Progenitor cell of endocrine pancreas (in vitro differentiated cells): ENCODE results near the gene POR. TPM values are rescaled to one million over a fixed set of nuclear protein-coding genes. Genes with fewer than 3 reads are reported as not detected.

ENCODE experiments used
- DNase-seq: peaks from one replicate; pipeline ENCODE4 v3.0.0; 2021; ENCODE audit warnings: low spot score; ENCODE audit not compliant: unreplicated experiment
- H3K27ac Mint-ChIP-seq: 2 replicates; pipeline ENCODE4 v1.8.0; 2021; ENCODE audit warnings: mild to moderate bottlenecking, moderate library complexity, mixed read lengths
- H3K27me3 Mint-ChIP-seq: 2 replicates; pipeline ENCODE4 v1.8.0; 2021; ENCODE audit warnings: mixed read lengths
- H3K36me3 Mint-ChIP-seq: 2 replicates; pipeline ENCODE4 v1.8.0; 2022; ENCODE audit warnings: mixed read lengths; ENCODE audit not compliant: insufficient read depth
- H3K4me1 Mint-ChIP-seq: 2 replicates; pipeline ENCODE4 v1.8.0; 2021; ENCODE audit warnings: low read depth, mixed read lengths
- H3K4me3 Mint-ChIP-seq: 2 replicates; pipeline ENCODE4 v1.8.0; 2021; ENCODE audit warnings: low read depth, mild to moderate bottlenecking, moderate library complexity, mixed read lengths
- H3K9me3 Mint-ChIP-seq: 2 replicates; pipeline ENCODE4 v1.8.0; 2021; ENCODE audit warnings: low read depth, mixed read lengths
- CTCF ChIP-seq: fragments of 200-600 bp; sonication (generic); IDR thresholded peaks from one replicate; pipeline ENCODE4 v1.5.0; 2021; ENCODE audit warnings: antibody characterized with exemption, mild to moderate bottlenecking; ENCODE audit not compliant: unreplicated experiment
- total RNA-seq: library from RNA; stranded (reverse); gene quantifications from 2 replicates; pipeline ENCODE4 v1.2.1, GENCODE V29; 2021

Gene POR
- total RNA-seq, 1 donor from 2014 or later: 87.2 TPM

- H3K36me3 Mint-ChIP-seq: peaks cover 12% of the 10 kb centered on the region
- no peak overlapping the region for H3K4me3 Mint-ChIP-seq
- H3K27ac Mint-ChIP-seq: no peak overlapping the region
- no peaks in the 10 kb centered on the region for H3K27me3 Mint-ChIP-seq
- DNase-seq: no peak
- TF ChIP-seq CTCF: no peak
- H3K9me3 Mint-ChIP-seq: no peaks in the 10 kb centered on the region
- H3K4me1 Mint-ChIP-seq: peaks cover 5% of the 10 kb centered on the region
Observed at GRCh38 chr7:75966190-75966961, 51.4 kb downstream of the POR start.

GRCh38 chr7:75967055-75967454 is 52.1 kb downstream of the POR start:
- no peaks in the 10 kb centered on the region for H3K27me3 Mint-ChIP-seq
- DNase-seq: no peak
- peaks cover 12% of the 10 kb centered on the region for H3K4me1 Mint-ChIP-seq
- no peak for TF ChIP-seq CTCF
- H3K27ac Mint-ChIP-seq: no peak overlapping the region
- no peaks in the 10 kb centered on the region for H3K9me3 Mint-ChIP-seq
- H3K36me3 Mint-ChIP-seq: peaks cover 9% of the 10 kb centered on the region
- no peak overlapping the region for H3K4me3 Mint-ChIP-seq

- Mint-ChIP-seq H3K36me3 (peaks cover 11% of the 10 kb centered on the region), H3K4me3 (no peak overlapping the region), H3K27me3 (no peaks in the 10 kb centered on the region), H3K4me1 (peaks cover 13% of the 10 kb centered on the region), H3K9me3 (no peaks in the 10 kb centered on the region), H3K27ac (no peak overlapping the region)
- TF ChIP-seq CTCF: no peak
- no peak for DNase-seq
Observed at GRCh38 chr7:75967487-75967997, 52.6 kb downstream of the POR start.

GRCh38 chr7:75968012-75968411 is 53.1 kb downstream of the POR start:
- H3K36me3 Mint-ChIP-seq: peaks cover 6% of the 10 kb centered on the region
- peaks cover 11% of the 10 kb centered on the region for H3K4me1 Mint-ChIP-seq
- no peak for DNase-seq
- no peaks in the 10 kb centered on the region for H3K9me3 Mint-ChIP-seq
- H3K27me3 Mint-ChIP-seq: no peaks in the 10 kb centered on the region
- no peak for TF ChIP-seq CTCF
- H3K4me3 Mint-ChIP-seq: no peak overlapping the region
- H3K27ac Mint-ChIP-seq: no peak overlapping the region

GRCh38 chr7:75968561-75969001 is 53.6 kb downstream of the POR start:
- H3K4me3 Mint-ChIP-seq: no peak overlapping the region
- TF ChIP-seq CTCF: no peak
- no peak for DNase-seq
- no peaks in the 10 kb centered on the region for H3K9me3 Mint-ChIP-seq
- H3K27ac Mint-ChIP-seq: no peak overlapping the region
- peaks cover 3% of the 10 kb centered on the region for H3K36me3 Mint-ChIP-seq
- peaks cover 11% of the 10 kb centered on the region for H3K4me1 Mint-ChIP-seq
- no peaks in the 10 kb centered on the region for H3K27me3 Mint-ChIP-seq
